Psoas muscle (tissue), 8 donors: ENCODE measurements around the gene SHROOM1. TPM values are rescaled to one million over a fixed set of nuclear protein-coding genes. Genes with fewer than 3 reads are reported as not detected.

Source experiments
- ATAC-seq, 4 donors: fragments of 200-7000 bp; cut with Tn5 transposase; one replicate each; pipeline ENCODE4 v1.9.1; 2020; ENCODE audit warnings: moderate library complexity in 3 of 4, mild to moderate bottlenecking in 2 of 4
- DNase-seq, 2 donors: peaks; one replicate each; pipeline ENCODE4 v3.0.0-alpha.2; 2020
- H3K27ac ChIP-seq: fragments of 200-600 bp; one replicate; pipeline ENCODE4 v1.8.0; 2022
- H3K27me3 ChIP-seq, 3 donors: fragments of 200-600 bp in 1 of 3; one replicate each; pipeline versions ENCODE4 v1.6.1 to v1.8.0; 2013 to 2022; ENCODE audit warnings: low read length in 2 of 3, mild to moderate bottlenecking in 2 of 3, moderate library complexity in 1 of 3; ENCODE audit not compliant: insufficient read depth in 3 of 3
- H3K36me3 ChIP-seq, 2 donors: fragments of 200-600 bp in 1 of 2; one replicate each; pipeline versions ENCODE4 v1.6.1 to v1.8.0; 2013 to 2022; ENCODE audit warnings: low read depth in 1 of 2, mild to moderate bottlenecking in 1 of 2, moderate library complexity in 1 of 2; ENCODE audit not compliant: insufficient read depth in 1 of 2
- H3K4me1 ChIP-seq: fragments of 200-600 bp; one replicate; pipeline ENCODE4 v1.8.0; 2022
- H3K4me3 ChIP-seq: fragments of 200-600 bp; one replicate; pipeline ENCODE4 v1.8.0; 2022; ENCODE audit warnings: mild to moderate bottlenecking
- H3K9me3 ChIP-seq: fragments of 200-600 bp; one replicate; pipeline ENCODE4 v1.8.0; 2022
- WGBS, 3 donors: extraction: QIAGEN DNeasy Blood & Tissue Kit; methylation state at CpG; one replicate each; pipeline versions ENCODE4 v1.1.6 to v1.1.7; 2013; 5-methylcytosine and 5-hydroxymethylcytosine counted together
- intact Hi-C, 2 donors: fragments of 100-400 bp; cut with DNase I; formaldehyde crosslinking; loops; one replicate each; pipeline versions ENCODE4 v1.11.0 to v1.14.2; 2022
- polyA plus RNA-seq, 3 donors: library from polyadenylated mRNA; stranded (reverse); fragments of 200-250 nt; gene quantifications; one replicate each; pipeline ENCODE4 v1.2.3, GENCODE V29; 2013
- total RNA-seq, 4 donors: library from RNA; stranded (reverse); fragmentation: NEBNext Ultra II Directional in 2 of 4; extraction: Animal tissue kit (Norgen Biotek cat#: 25700) in 2 of 4; gene quantifications; one replicate each; pipeline versions ENCODE4 v1.2.1 to v1.2.4, GENCODE V29; 2021 to 2023
- TF ChIP-seq, protein P1 (sequence below): fragments of 200-600 bp; IDR thresholded peaks from one replicate; pipeline ENCODE4 v1.8.0; 2022; ENCODE audit warnings: antibody characterized with exemption
- donor health status: healthy with polysubstance abuse.
- donor health status: DM: no; HTN: no; CAD: no; lungs with moderate emphysema.
- donor health status: Bipolar disorder and iron deficiency.
- donor health status: healthy.
- donor health status: DM: yes; HTN: yes; CAD: no.
- donor health status: DM: no; HTN: no; CAD: no.
- donor health status: DM: no; HTN: no; CAD: no.
- donor health status: DM: yes; HTN: yes; CAD: no.

SHROOM1 gene
- total and polyA plus RNA-seq, 7 donors, result 0.66 to 2.3 (median 1.5) TPM

DNA sequence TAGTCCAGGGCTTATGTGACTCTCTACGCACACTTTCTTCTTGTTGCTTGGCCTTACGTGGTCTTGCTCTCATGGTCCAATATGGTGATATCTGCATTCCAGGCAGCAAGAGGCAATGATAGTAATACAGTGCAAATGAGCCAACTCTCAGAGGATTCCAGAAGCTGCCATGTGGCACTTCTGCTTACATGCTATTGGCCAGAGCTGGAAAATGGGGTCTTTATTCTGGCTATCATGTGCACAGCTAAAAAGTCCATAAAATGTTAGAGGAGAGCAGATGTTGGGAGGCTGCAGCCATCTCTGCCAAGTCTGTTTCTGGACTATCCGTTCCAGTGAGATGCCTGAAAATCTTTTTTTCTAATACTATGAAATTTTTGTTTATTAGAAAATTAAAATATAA lies 50.5 kb downstream of the SHROOM1 start:
- peaks cover 3% of the 10 kb centered on the region for H3K4me1 ChIP-seq
- ATAC-seq (no peak), DNase-seq (no peak)
- TF ChIP-seq, protein P1, sequence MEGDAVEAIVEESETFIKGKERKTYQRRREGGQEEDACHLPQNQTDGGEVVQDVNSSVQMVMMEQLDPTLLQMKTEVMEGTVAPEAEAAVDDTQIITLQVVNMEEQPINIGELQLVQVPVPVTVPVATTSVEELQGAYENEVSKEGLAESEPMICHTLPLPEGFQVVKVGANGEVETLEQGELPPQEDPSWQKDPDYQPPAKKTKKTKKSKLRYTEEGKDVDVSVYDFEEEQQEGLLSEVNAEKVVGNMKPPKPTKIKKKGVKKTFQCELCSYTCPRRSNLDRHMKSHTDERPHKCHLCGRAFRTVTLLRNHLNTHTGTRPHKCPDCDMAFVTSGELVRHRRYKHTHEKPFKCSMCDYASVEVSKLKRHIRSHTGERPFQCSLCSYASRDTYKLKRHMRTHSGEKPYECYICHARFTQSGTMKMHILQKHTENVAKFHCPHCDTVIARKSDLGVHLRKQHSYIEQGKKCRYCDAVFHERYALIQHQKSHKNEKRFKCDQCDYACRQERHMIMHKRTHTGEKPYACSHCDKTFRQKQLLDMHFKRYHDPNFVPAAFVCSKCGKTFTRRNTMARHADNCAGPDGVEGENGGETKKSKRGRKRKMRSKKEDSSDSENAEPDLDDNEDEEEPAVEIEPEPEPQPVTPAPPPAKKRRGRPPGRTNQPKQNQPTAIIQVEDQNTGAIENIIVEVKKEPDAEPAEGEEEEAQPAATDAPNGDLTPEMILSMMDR, result no peak
- intact Hi-C loops, result no loop called here
- H3K4me3 ChIP-seq, result no peak overlapping the region
- no peaks in the 10 kb centered on the region for H3K36me3 ChIP-seq
- no peaks in the 10 kb centered on the region for H3K27me3 ChIP-seq
- WGBS, 3 donors, result 71 to 83% (median 76%) methylated on average over 3 of the region's 3 CpGs
- H3K9me3 ChIP-seq, result no peaks in the 10 kb centered on the region
- no peak overlapping the region for H3K27ac ChIP-seq

DNA sequence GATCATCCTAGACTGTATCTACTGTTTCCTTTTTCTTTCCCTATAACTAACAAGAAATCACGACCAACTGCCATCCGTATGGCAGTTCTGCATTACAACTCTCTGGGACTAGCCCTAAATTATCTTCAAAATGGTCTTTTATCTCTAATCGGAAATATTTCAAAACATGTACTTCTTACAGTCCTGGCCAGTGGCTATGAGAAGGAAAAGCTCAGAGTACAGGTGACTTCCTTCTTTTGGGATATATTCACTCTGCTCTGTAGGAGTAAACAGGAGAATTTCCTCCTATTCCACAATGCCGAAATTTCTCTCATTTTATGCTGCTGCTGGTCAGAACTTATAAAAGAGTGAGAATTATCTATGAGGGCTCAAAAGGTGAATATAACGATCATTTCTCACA lies 51.6 kb downstream of the SHROOM1 start:
- H3K27ac ChIP-seq, result no peak overlapping the region
- ATAC-seq (no peak), DNase-seq (no peak)
- TF ChIP-seq, protein P1, result no peak
- no peaks in the 10 kb centered on the region for H3K36me3 ChIP-seq
- intact Hi-C loops, result no loop called here
- peaks cover 3% of the 10 kb centered on the region for H3K4me1 ChIP-seq
- no peak overlapping the region for H3K4me3 ChIP-seq
- H3K9me3 ChIP-seq, result no peaks in the 10 kb centered on the region
- no peaks in the 10 kb centered on the region for H3K27me3 ChIP-seq
- 73 to 97% (median 94%) methylated on average over 5 of the region's 5 CpGs for WGBS, 3 donors

DNA sequence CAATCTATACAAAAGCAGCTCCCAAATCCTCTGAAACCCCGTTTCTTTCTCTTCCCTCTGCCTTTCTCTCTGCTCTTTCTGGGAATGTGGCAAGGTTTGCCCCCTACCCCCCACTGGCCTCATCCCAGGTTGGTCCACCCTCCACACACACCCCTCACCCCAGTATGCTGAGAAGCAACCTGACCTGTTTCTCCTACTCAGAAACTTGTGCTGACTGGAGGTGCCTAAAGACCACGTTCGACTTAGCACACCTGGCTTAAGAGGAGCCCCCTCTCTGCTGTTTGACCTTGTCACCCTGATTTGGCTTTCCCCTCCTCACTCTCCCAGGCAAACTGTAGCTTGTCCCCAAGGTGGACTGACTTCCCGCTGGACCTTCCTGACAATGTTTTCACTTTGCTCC lies 52.3 kb downstream of the SHROOM1 start:
- ATAC-seq (no peak), DNase-seq (no peak)
- peak overlapping the region; percentile 94 for H3K4me3 ChIP-seq
- H3K27me3 ChIP-seq, result no peaks in the 10 kb centered on the region
- H3K36me3 ChIP-seq, result no peaks in the 10 kb centered on the region
- intact Hi-C loops, result no loop called here
- TF ChIP-seq, protein P1, result no peak
- H3K27ac ChIP-seq, result no peak overlapping the region
- WGBS, 3 donors, result 50 to 82% (median 73%) methylated on average over 4 of the region's 4 CpGs
- H3K9me3 ChIP-seq, result no peaks in the 10 kb centered on the region
- H3K4me1 ChIP-seq, result peaks cover 3% of the 10 kb centered on the region

DNA sequence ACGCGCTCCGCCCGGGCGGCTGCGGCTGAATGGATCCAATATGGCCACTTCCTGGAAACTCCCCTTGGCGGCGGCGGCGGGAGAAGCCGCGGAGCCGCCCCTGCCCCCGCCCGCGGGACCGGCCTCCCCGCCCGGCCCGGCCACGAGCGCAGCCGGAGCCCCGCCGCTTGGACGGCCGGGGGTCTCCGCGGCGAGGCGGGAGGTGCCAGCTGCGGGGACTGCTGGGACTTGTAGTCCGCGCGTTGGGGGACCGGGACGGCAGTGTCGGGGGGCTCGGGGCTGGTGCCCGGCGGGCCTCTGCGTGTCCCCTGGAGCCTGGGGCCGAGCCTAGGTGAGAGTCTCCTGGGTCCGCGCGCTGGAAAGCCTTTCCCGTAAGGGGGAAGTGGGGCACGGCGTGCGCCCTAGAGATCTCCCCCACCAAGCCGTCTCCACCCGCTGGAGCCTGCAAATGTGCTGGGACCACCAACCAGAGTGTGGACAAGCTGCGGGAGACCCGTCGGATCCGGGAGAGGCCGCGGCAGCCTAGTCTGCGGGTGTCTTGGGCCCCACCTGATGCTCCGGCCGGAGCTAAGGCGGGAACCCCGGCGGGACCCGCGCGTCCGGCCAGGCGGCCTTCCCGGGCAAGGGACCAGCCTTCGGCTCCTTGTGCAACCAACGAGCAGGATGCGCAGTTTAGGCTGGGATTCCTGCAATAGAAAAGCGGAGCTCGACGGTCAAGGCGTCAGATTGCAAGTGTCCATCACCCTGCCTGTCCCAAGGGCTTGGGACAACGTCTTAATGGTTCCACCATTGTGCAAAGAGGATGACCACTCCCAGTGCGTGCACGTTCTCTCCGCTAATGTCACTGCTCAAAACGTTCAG lies 53.0 kb downstream of the SHROOM1 start, which contains the start of gene SEPTIN8:
SEPTIN8 (minus strand) TSS at position 31 of the 861 bp plus-strand sequence. CDS start 102 bp downstream, outside the sequence.
- peak within 1 kb of the TSS; percentile 94 for H3K4me3 ChIP-seq
- no peaks in the 10 kb centered on the region for H3K36me3 ChIP-seq
- H3K4me1 ChIP-seq, result peaks cover 3% of the 10 kb centered on the region
- peak within 1 kb of the TSS; percentile 72 for H3K27ac ChIP-seq
- 1 to 2% (median 1%) methylated on average over 42 to 82 of the region's 82 CpGs for WGBS, 3 donors
- H3K27me3 ChIP-seq, result no peaks in the 10 kb centered on the region
- peak; percentile 69 to 78 for DNase-seq
- peak; percentile 60 to 81 (median 69) for ATAC-seq
- no peaks in the 10 kb centered on the region for H3K9me3 ChIP-seq
- intact Hi-C loops, result no loop called here
- TF ChIP-seq, protein P1, result no peak
